Measurements from ENCODE around the gene BDP1. TPM values are rescaled to one million over a fixed set of nuclear protein-coding genes. Genes with fewer than 3 reads are reported as not detected.
"Not testable (repeated sequence)": the region's sequence is repeated elsewhere in the genome, so short reads cannot be mapped to it uniquely, and the experiment has no call there.

The BDP1 gene
- total RNA-seq, 1 donor from 2014 or later: 20.9 TPM

GRCh38 chr5:71503536-71503935 lies 48.1 kb downstream of the BDP1 start:
- Mint-ChIP-seq H3K4me3 (ENCODE audit: unreplicated experiment) (no peak overlapping the region), H3K9me3 (ENCODE audit: unreplicated experiment) (no peaks in the 10 kb centered on the region), H3K36me3 (ENCODE audit: low read depth, unreplicated experiment) (peaks cover 22% of the 10 kb centered on the region), H3K4me1 (ENCODE audit: unreplicated experiment) (no peaks in the 10 kb centered on the region), H3K27me3 (ENCODE audit: unreplicated experiment) (no peaks in the 10 kb centered on the region), H3K27ac (ENCODE audit: unreplicated experiment) (no peak overlapping the region)
- DNase-seq (ENCODE audit: low spot score): no peak
- no peak for TF ChIP-seq CTCF (IDR thresholded peaks at IDR 0.05; ENCODE audit: unreplicated experiment)

GRCh38 chr5:71522151-71522550 lies 66.7 kb downstream of the BDP1 start:
- Mint-ChIP-seq H3K4me1 (ENCODE audit: unreplicated experiment) (no peaks in the 10 kb centered on the region), H3K27ac (ENCODE audit: unreplicated experiment) (no peak overlapping the region), H3K4me3 (ENCODE audit: unreplicated experiment) (no peak overlapping the region), H3K9me3 (ENCODE audit: unreplicated experiment) (no peaks in the 10 kb centered on the region), H3K27me3 (ENCODE audit: unreplicated experiment) (peaks cover 1% of the 10 kb centered on the region), H3K36me3 (ENCODE audit: low read depth, unreplicated experiment) (peaks cover 26% of the 10 kb centered on the region)
- DNase-seq (ENCODE audit: low spot score): no peak
- no peak for TF ChIP-seq CTCF (IDR thresholded peaks at IDR 0.05; ENCODE audit: unreplicated experiment)

GRCh38 chr5:71525611-71526010 lies 70.2 kb downstream of the BDP1 start:
- H3K4me3 Mint-ChIP-seq (ENCODE audit: unreplicated experiment); DNase-seq (ENCODE audit: low spot score); H3K27ac Mint-ChIP-seq (ENCODE audit: unreplicated experiment); H3K9me3 Mint-ChIP-seq (ENCODE audit: unreplicated experiment); H3K4me1 Mint-ChIP-seq (ENCODE audit: unreplicated experiment); H3K27me3 Mint-ChIP-seq (ENCODE audit: unreplicated experiment): not testable (repeated sequence)
- peaks cover 25% of the 10 kb centered on the region for H3K36me3 Mint-ChIP-seq (ENCODE audit: low read depth, unreplicated experiment)

GRCh38 chr5:71528206-71528605 lies 72.8 kb downstream of the BDP1 start:
- no peak for TF ChIP-seq CTCF (IDR thresholded peaks at IDR 0.05; ENCODE audit: unreplicated experiment)
- H3K9me3 Mint-ChIP-seq (ENCODE audit: unreplicated experiment): no peaks in the 10 kb centered on the region
- DNase-seq (ENCODE audit: low spot score): no peak
- H3K4me1 Mint-ChIP-seq (ENCODE audit: unreplicated experiment): no peaks in the 10 kb centered on the region
- no peak overlapping the region for H3K4me3 Mint-ChIP-seq (ENCODE audit: unreplicated experiment)
- H3K27ac Mint-ChIP-seq (ENCODE audit: unreplicated experiment): no peak overlapping the region
- H3K36me3 Mint-ChIP-seq (ENCODE audit: low read depth, unreplicated experiment): peaks cover 26% of the 10 kb centered on the region
- H3K27me3 Mint-ChIP-seq (ENCODE audit: unreplicated experiment): no peaks in the 10 kb centered on the region

- Mint-ChIP-seq H3K27me3 (ENCODE audit: unreplicated experiment) (no peaks in the 10 kb centered on the region), H3K4me1 (ENCODE audit: unreplicated experiment) (no peaks in the 10 kb centered on the region), H3K36me3 (ENCODE audit: low read depth, unreplicated experiment) (peaks cover 19% of the 10 kb centered on the region), H3K27ac (ENCODE audit: unreplicated experiment) (no peak overlapping the region), H3K9me3 (ENCODE audit: unreplicated experiment) (no peaks in the 10 kb centered on the region), H3K4me3 (ENCODE audit: unreplicated experiment) (no peak overlapping the region)
- DNase-seq (ENCODE audit: low spot score): no peak
- no peak for TF ChIP-seq CTCF (IDR thresholded peaks at IDR 0.05; ENCODE audit: unreplicated experiment)
These were observed 74.2 kb downstream of the BDP1 start for GRCh38 chr5:71529682-71530081.

- H3K27ac Mint-ChIP-seq (ENCODE audit: unreplicated experiment): no peak overlapping the region
- H3K4me1 Mint-ChIP-seq (ENCODE audit: unreplicated experiment): peaks cover 4% of the 10 kb centered on the region
- no peak overlapping the region for H3K4me3 Mint-ChIP-seq (ENCODE audit: unreplicated experiment)
- no peak for DNase-seq (ENCODE audit: low spot score)
- no peaks in the 10 kb centered on the region for H3K9me3 Mint-ChIP-seq (ENCODE audit: unreplicated experiment)
- H3K27me3 Mint-ChIP-seq (ENCODE audit: unreplicated experiment): no peaks in the 10 kb centered on the region
- no peak for TF ChIP-seq CTCF (IDR thresholded peaks at IDR 0.05; ENCODE audit: unreplicated experiment)
- peaks cover 18% of the 10 kb centered on the region for H3K36me3 Mint-ChIP-seq (ENCODE audit: low read depth, unreplicated experiment)
These were observed 77.7 kb downstream of the BDP1 start for GRCh38 chr5:71533142-71533541.

Measured in endothelial cell (in vitro differentiated cells).